Left lung (tissue), 10 donors: Measurements from ENCODE around the gene VPS13D. TPM values are rescaled to one million over a fixed set of nuclear protein-coding genes. Genes with fewer than 3 reads are reported as not detected.

Source experiments
- ATAC-seq: fragments of 200-7000 bp; cut with Tn5 transposase; one replicate; pipeline ENCODE4 v1.9.1; 2020; ENCODE audit warnings: moderate library complexity
- DNase-seq, 4 donors: peaks; one replicate each; pipeline ENCODE4 v3.0.0-alpha.2; 2013 to 2020
- H3K27ac ChIP-seq, 2 donors: fragments of 200-600 bp; sonication (generic) in 1 of 2; one replicate each; pipeline versions ENCODE4 v1.5.0 to v1.8.0; 2020 to 2021
- H3K27me3 ChIP-seq, 2 donors: fragments of 200-600 bp; sonication (generic) in 1 of 2; one replicate each; pipeline versions ENCODE4 v1.5.0 to v1.8.0; 2020 to 2021
- H3K36me3 ChIP-seq, 2 donors: fragments of 200-600 bp; sonication (generic) in 1 of 2; one replicate each; pipeline versions ENCODE4 v1.5.0 to v1.8.0; 2020 to 2021
- H3K4me1 ChIP-seq, 2 donors: fragments of 200-600 bp; one replicate each; pipeline ENCODE4 v1.8.0; 2021
- H3K4me3 ChIP-seq, 2 donors: fragments of 200-600 bp; sonication (generic) in 1 of 2; one replicate each; pipeline versions ENCODE4 v1.5.0 to v1.8.0; 2020 to 2021; ENCODE audit warnings: mild to moderate bottlenecking in 1 of 2
- H3K9me3 ChIP-seq, 2 donors: fragments of 200-600 bp; sonication (generic) in 1 of 2; one replicate each; pipeline versions ENCODE4 v1.5.0 to v1.8.0; 2020 to 2021
- CTCF ChIP-seq, 2 donors: fragments of 200-600 bp; sonication (generic) in 1 of 2; IDR thresholded peaks; one replicate each; pipeline versions ENCODE4 v1.5.0 to v1.8.0; 2021; ENCODE audit warnings: antibody characterized with exemption in 2 of 2
- intact Hi-C, 2 donors: fragments of 100-400 bp; cut with DNase I; formaldehyde crosslinking; loops; one replicate each; pipeline versions ENCODE4 v1.11.2 to v1.14.2; 2022
- polyA plus RNA-seq, 6 donors: library from polyadenylated mRNA; unstranded; fragments of 120-200 nt; gene quantifications; one replicate each; pipeline ENCODE4 v1.2.1, GENCODE V29; 2013; ENCODE audit not compliant: insufficient read length in 6 of 6
- total RNA-seq, 2 donors: library from RNA; stranded (reverse); fragmentation: NEBNext Ultra II Directional; extraction: Animal tissue kit (Norgen Biotek cat#: 25700); gene quantifications; one replicate each; pipeline ENCODE4 v1.2.1, GENCODE V29; 2021
- donor health status: DM: no; HTN: yes; CAD: no.
- donor health status: DM: no; HTN: no; CAD: no.

Gene VPS13D
- total and polyA plus RNA-seq, 8 donors, result 26.6 to 62.3 (median 30.2) TPM

- no peak overlapping the region for H3K27ac ChIP-seq
- ATAC-seq (no peak), DNase-seq (no peak)
- peaks cover 0 to 25% of the 10 kb centered on the region in 2 donors for H3K36me3 ChIP-seq
- peaks cover 4 to 18% of the 10 kb centered on the region in 2 donors for H3K4me1 ChIP-seq
- no peak overlapping the region for H3K4me3 ChIP-seq
- H3K27me3 ChIP-seq, result no peaks in the 10 kb centered on the region
- H3K9me3 ChIP-seq, result no peaks in the 10 kb centered on the region
- no peak for TF ChIP-seq CTCF (IDR thresholded peaks at IDR 0.05)
- intact Hi-C loops, result no loop called here
Observed at GRCh38 chr1:12412439-12412838, 182.6 kb downstream of the VPS13D start.

DNA sequence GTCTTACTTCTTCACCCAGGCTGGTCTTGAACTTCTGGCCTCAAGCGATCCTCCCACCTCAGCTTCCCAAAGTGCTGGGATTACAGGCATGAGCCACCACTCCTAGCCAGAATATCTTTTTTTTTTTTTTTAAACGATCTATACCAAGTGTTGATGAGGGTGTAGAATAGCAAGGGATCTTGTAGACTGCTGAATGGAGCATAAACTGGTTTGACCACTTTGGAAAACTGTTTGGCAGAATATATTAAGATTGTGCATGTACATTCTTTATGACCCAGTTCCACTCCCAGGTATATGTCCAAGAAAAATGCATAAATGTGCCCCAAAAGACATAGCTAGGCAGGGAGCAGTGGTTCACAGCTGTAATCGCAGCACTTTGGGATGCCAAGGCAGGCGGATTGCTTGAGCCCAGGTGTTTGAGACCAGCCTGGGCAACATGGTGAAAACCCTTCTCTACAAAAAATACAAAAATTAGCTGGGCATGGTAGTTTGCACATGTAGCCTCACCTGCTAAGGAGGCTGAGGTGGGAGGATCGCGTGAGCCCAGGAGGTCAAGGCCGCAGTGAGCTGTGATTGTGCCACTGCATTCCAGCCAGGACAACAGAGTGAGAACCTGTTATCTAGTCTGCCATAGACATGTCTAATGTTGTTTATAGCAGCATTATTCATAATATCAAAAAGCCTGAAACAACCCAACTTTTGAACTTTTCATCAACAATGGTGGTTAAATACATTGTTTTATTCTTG, 184.0 kb downstream of the VPS13D start:
- no peak for ATAC-seq
- TF ChIP-seq CTCF (IDR thresholded peaks at IDR 0.05), result no peak
- H3K4me3 ChIP-seq, result no peak overlapping the region
- H3K36me3 ChIP-seq, result peaks cover 0 to 38% of the 10 kb centered on the region in 2 donors
- DNase-seq, result no peak
- no peaks in the 10 kb centered on the region for H3K27me3 ChIP-seq
- no peaks in the 10 kb centered on the region for H3K9me3 ChIP-seq
- H3K4me1 ChIP-seq, result peaks cover 0 to 4% of the 10 kb centered on the region in 2 donors
- no peak overlapping the region for H3K27ac ChIP-seq
- intact Hi-C loops, result no loop called here

DNA sequence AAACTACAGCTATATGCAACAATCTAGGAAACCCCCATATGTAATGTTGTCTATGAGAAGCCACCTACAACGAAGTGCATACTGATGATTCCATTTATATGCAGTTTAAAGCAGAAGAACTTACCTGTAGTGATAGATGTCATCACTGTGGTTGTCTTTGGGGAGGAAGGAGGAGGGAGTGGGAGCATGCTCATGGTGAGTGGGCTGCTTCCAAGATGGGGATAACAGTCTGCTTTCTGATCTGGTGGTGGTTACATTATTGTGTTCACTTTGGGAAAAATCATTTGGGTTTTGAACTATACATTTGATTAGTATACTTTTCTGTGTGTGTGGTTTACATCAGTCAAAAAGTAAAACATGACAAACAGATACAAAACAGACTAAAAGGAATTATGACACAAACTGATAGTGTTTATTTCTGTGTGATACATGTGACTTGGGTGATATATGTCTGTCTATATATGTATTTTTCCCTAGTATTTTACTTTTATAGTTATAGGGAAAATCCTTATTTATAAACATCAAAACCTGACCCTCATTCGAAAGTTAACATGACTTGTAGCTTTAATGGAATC, 184.7 kb downstream of the VPS13D start:
- DNase-seq (no peak), ATAC-seq (no peak)
- Histone ChIP-seq H3K27me3 (no peaks in the 10 kb centered on the region), H3K27ac (no peak overlapping the region), H3K4me3 (no peak overlapping the region), H3K4me1 (peaks cover 0 to 4% of the 10 kb centered on the region in 2 donors), H3K36me3 (peaks cover 0 to 38% of the 10 kb centered on the region in 2 donors), H3K9me3 (no peaks in the 10 kb centered on the region)
- intact Hi-C loops, result no loop called here
- no peak for TF ChIP-seq CTCF (IDR thresholded peaks at IDR 0.05)

GRCh38 chr1:12415038-12415466, 185.2 kb downstream of the VPS13D start:
- no peak for DNase-seq
- intact Hi-C loops, result no loop called here
- H3K4me1 ChIP-seq, result peaks cover 0 to 4% of the 10 kb centered on the region in 2 donors
- H3K27me3 ChIP-seq, result no peaks in the 10 kb centered on the region
- no peak for ATAC-seq
- no peak overlapping the region for H3K4me3 ChIP-seq
- no peak overlapping the region for H3K27ac ChIP-seq
- no peak for TF ChIP-seq CTCF (IDR thresholded peaks at IDR 0.05)
- H3K36me3 ChIP-seq, result peaks cover 0 to 33% of the 10 kb centered on the region in 2 donors
- no peaks in the 10 kb centered on the region for H3K9me3 ChIP-seq

DNA sequence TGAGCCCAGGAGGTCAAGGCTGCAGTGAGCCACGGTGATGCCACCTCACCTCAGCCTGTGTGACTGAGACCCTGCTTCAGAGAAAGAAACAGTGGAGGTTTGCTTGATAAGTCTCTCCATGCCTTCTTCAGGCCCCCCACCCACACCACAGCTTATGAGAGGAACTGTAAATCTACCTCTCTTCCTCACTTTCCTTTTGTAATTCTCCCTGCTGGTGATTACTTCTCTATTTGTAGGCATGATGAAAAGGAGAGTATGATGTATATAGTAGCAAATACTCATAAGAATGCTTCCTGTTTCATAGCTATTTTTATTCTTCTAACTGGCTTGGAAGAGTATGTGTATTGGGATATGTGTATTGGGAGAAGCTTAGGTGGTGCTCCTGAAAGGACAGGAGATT, 186.3 kb downstream of the VPS13D start:
- no peak overlapping the region for H3K4me3 ChIP-seq
- TF ChIP-seq CTCF (IDR thresholded peaks at IDR 0.05), result no peak
- no peak for ATAC-seq
- H3K27me3 ChIP-seq, result no peaks in the 10 kb centered on the region
- H3K27ac ChIP-seq, result no peak overlapping the region
- no peak for DNase-seq
- H3K36me3 ChIP-seq, result peaks cover 0 to 23% of the 10 kb centered on the region in 2 donors
- H3K9me3 ChIP-seq, result no peaks in the 10 kb centered on the region
- peaks cover 0 to 4% of the 10 kb centered on the region in 2 donors for H3K4me1 ChIP-seq
- intact Hi-C loops, result no loop called here
